ENCODE results near the gene MAP2K5.

DNA sequence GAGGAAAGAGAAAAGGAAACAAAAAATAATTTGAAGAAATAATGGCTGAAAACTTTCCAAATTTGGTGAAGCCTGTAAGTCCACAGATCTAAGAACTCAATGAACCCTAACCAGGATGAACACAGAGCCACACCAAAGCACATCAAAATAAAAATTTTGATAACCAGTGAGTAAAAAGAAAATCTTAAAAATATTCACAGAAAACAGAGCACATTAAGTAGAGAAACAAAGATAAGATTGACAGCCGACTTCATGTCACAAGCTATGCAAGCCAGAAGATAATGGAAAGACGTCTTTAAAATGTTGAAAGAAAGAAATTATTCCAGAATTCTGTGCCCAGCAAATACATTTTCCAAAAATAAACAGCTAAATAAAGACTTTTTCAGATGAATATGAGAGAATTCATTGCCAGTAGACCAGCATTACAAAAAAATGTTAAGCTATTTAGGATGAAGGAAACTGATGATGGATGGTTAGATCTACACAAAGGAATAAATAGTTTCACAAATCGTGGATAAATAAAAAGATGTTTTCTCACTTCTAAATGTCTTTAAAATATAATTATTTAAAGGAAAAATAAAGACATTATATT lies 142.6 kb downstream of the MAP2K5 start:
- TF ChIP-seq CTCF (tag by site-specific recombination; IDR thresholded peaks at IDR 0.05) (no peak), HIC1 (tag by site-specific recombination; IDR thresholded peaks at IDR 0.05) (no peak), ATF2 (tag by site-specific recombination; IDR thresholded peaks at IDR 0.05; ENCODE audit: low read depth) (no peak), ZSCAN30 (tag by site-specific recombination; IDR thresholded peaks at IDR 0.05) (no peak), ZNF596 (tag by site-specific recombination; IDR thresholded peaks at IDR 0.05) (no peak), ZNF792 (tag by site-specific recombination; IDR thresholded peaks at IDR 0.05) (no peak), ZBTB1 (tag by site-specific recombination; IDR thresholded peaks at IDR 0.05) (no peak), ZNF530 (tag by site-specific recombination; IDR thresholded peaks at IDR 0.05; ENCODE audit: low read depth) (no peak), ZEB2 (tag by site-specific recombination; IDR thresholded peaks at IDR 0.05) (no peak), GFI1B (tag by site-specific recombination; IDR thresholded peaks at IDR 0.05) (no peak), ZNF555 (tag by site-specific recombination; conservative IDR thresholded peaks at IDR 0.05) (no peak)
